GM18873 (cell line): ENCODE data around the gene STRBP.
A peak's percentile ranks its signal among the peaks of the same experiment; 100 is the strongest.
"Not testable (repeated sequence)": the region's sequence is repeated elsewhere in the genome, so short reads cannot be mapped to it uniquely, and the experiment has no call there.

Experiments used
- ATAC-seq: cut with Tn5 transposase; IDR thresholded peaks from one replicate; pipeline ENCODE4 v1.9.1; 2021; ENCODE audit warnings: mild to moderate bottlenecking, moderate library complexity, moderate number of reproducible peaks; ENCODE audit not compliant: unreplicated experiment, low FRiP score

Gene STRBP

GRCh38 chr9:123206065-123206464 lies 62.3 kb downstream of the STRBP start:
- ATAC-seq: no peak

GRCh38 chr9:123201083-123201482 lies 67.3 kb downstream of the STRBP start:
- ATAC-seq: no peak

- not testable (repeated sequence) for ATAC-seq
These were observed 67.9 kb downstream of the STRBP start for GRCh38 chr9:123200469-123200868.

GRCh38 chr9:123196124-123196523 lies 72.3 kb downstream of the STRBP start:
- ATAC-seq: no peak

- ATAC-seq: no peak
These were observed 74.4 kb downstream of the STRBP start for GRCh38 chr9:123194023-123194422.

GRCh38 chr9:123191680-123192079 lies 76.7 kb downstream of the STRBP start:
- ATAC-seq: no peak

GRCh38 chr9:123191260-123191659 lies 77.1 kb downstream of the STRBP start:
- ATAC-seq: no peak

- no peak for ATAC-seq
These were observed 81.3 kb downstream of the STRBP start for GRCh38 chr9:123187131-123187530.

GRCh38 chr9:123186029-123186428 lies 82.4 kb downstream of the STRBP start:
- ATAC-seq: not testable (repeated sequence)

- ATAC-seq: no peak
These were observed 91.4 kb downstream of the STRBP start for GRCh38 chr9:123176949-123177348.

- no peak for ATAC-seq
These were observed 92.3 kb downstream of the STRBP start for GRCh38 chr9:123175854-123176629.

GRCh38 chr9:123174887-123175518 lies 93.4 kb downstream of the STRBP start:
- peak; percentile 87 for ATAC-seq

GRCh38 chr9:123174079-123174478 lies 94.3 kb downstream of the STRBP start:
- ATAC-seq: no peak

- ATAC-seq: no peak
These were observed 98.5 kb downstream of the STRBP start for GRCh38 chr9:123169926-123170325.

GRCh38 chr9:123168586-123168985 lies 99.8 kb downstream of the STRBP start:
- ATAC-seq: no peak

- ATAC-seq: no peak
These were observed 100.9 kb downstream of the STRBP start for GRCh38 chr9:123167474-123167873.

- ATAC-seq: no peak
These were observed 102.6 kb downstream of the STRBP start for GRCh38 chr9:123165813-123166212.

- peak; percentile 65 for ATAC-seq
These were observed 104.1 kb downstream of the STRBP start for GRCh38 chr9:123164285-123164684.

- no peak for ATAC-seq
These were observed 105.5 kb downstream of the STRBP start for GRCh38 chr9:123162791-123163345.

- no peak for ATAC-seq
These were observed 106.0 kb downstream of the STRBP start for GRCh38 chr9:123162360-123162759.

GRCh38 chr9:123157221-123157620 lies 111.2 kb downstream of the STRBP start:
- no peak for ATAC-seq
